Glutamatergic neuron (in vitro differentiated cells): Measurements from ENCODE around the gene KRTAP20-4. TPM values are rescaled to one million over a fixed set of nuclear protein-coding genes. Genes with fewer than 3 reads are reported as not detected.

Source experiments
- DNase-seq: peaks from one replicate; pipeline ENCODE4 v3.0.0; 2022
- H3K27ac Mint-ChIP-seq: one replicate; pipeline ENCODE4 v1.8.0; 2020; ENCODE audit warnings: mild to moderate bottlenecking, mixed read lengths, inconsistent platforms; ENCODE audit not compliant: unreplicated experiment
- H3K27me3 Mint-ChIP-seq: one replicate; pipeline ENCODE4 v1.8.0; 2020; ENCODE audit warnings: mild to moderate bottlenecking, moderate library complexity, mixed read lengths, inconsistent platforms; ENCODE audit not compliant: unreplicated experiment
- H3K36me3 Mint-ChIP-seq: one replicate; pipeline ENCODE4 v1.8.0; 2020; ENCODE audit warnings: mild to moderate bottlenecking, mixed read lengths, inconsistent platforms; ENCODE audit not compliant: unreplicated experiment
- H3K4me1 Mint-ChIP-seq: one replicate; pipeline ENCODE4 v1.8.0; 2020; ENCODE audit warnings: mild to moderate bottlenecking, low read depth, mixed read lengths, inconsistent platforms; ENCODE audit not compliant: unreplicated experiment
- H3K4me3 Mint-ChIP-seq: one replicate; pipeline ENCODE4 v1.8.0; 2020; ENCODE audit warnings: mild to moderate bottlenecking, mixed read lengths, inconsistent platforms; ENCODE audit not compliant: unreplicated experiment
- H3K9me3 Mint-ChIP-seq: one replicate; pipeline ENCODE4 v1.8.0; 2020; ENCODE audit warnings: mild to moderate bottlenecking, moderate library complexity, mixed read lengths, inconsistent platforms; ENCODE audit not compliant: unreplicated experiment
- total RNA-seq: library from RNA; stranded (reverse); fragmentation: NEBNext Ultra II Directional; extraction: Animal tissue kit (Norgen Biotek cat#: 25700); gene quantifications from one replicate; pipeline ENCODE4 v1.2.1, GENCODE V29; 2021; ENCODE audit not compliant: unreplicated experiment
- TF ChIP-seq, protein P1 (sequence below): fragments of 200-600 bp; sonication (generic); IDR thresholded peaks from one replicate; pipeline ENCODE4 v1.5.0; 2021; ENCODE audit not compliant: partially characterized antibody, unreplicated experiment

The KRTAP20-4 gene
- total RNA-seq, 1 donor from 2014 or later: not detected

DNA sequence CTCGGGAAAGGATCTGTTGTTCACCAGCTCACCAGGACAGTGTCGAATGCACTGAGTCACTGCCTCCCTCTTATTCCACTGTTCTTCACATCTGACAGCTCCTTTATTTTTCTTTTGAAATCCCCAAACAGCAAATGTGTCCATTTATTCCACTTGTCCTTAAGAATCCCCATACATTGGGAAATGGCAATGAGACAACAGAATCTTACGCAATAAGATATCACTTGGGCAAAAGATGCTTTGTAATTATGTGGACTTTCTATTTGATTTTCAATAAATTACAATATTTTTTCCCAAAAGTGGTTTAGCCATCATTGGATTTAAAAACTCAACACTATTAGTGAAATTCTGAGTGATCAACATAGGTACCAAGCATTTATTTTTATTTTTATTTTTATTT, 18.3 kb downstream of the KRTAP20-4 start:
- Mint-ChIP-seq H3K4me1 (no peaks in the 10 kb centered on the region), H3K4me3 (no peak overlapping the region), H3K27ac (no peak overlapping the region), H3K27me3 (no peaks in the 10 kb centered on the region), H3K36me3 (no peaks in the 10 kb centered on the region), H3K9me3 (no peaks in the 10 kb centered on the region)
- TF ChIP-seq, protein P1, sequence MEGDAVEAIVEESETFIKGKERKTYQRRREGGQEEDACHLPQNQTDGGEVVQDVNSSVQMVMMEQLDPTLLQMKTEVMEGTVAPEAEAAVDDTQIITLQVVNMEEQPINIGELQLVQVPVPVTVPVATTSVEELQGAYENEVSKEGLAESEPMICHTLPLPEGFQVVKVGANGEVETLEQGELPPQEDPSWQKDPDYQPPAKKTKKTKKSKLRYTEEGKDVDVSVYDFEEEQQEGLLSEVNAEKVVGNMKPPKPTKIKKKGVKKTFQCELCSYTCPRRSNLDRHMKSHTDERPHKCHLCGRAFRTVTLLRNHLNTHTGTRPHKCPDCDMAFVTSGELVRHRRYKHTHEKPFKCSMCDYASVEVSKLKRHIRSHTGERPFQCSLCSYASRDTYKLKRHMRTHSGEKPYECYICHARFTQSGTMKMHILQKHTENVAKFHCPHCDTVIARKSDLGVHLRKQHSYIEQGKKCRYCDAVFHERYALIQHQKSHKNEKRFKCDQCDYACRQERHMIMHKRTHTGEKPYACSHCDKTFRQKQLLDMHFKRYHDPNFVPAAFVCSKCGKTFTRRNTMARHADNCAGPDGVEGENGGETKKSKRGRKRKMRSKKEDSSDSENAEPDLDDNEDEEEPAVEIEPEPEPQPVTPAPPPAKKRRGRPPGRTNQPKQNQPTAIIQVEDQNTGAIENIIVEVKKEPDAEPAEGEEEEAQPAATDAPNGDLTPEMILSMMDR: no peak
- no peak for DNase-seq

DNA sequence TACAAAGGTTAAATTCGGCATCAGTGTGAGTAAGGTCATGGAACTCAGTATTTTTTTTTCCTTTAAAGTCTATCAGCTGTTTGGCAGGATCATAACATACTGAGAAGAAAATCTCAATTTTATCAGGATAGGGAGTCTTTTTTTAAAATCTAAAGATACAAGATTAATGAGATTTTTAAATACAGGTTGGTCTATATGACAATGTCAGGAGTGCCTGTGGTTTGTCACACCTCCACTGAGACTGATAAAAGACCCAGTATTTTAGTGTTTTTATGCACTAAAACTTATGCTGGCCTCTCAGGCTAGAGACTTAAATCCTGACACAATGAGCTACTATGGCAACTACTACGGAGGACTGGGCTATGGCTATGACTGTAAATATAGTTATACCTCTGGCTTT, 22.1 kb downstream of the KRTAP20-4 start, which contains the start of gene KRTAP20-3:
Gene KRTAP20-3, plus strand, starts transcription at position 301 of the 400 bp plus-strand sequence.
- no peaks in the 10 kb centered on the region for H3K4me1 Mint-ChIP-seq
- H3K27me3 Mint-ChIP-seq: no peaks in the 10 kb centered on the region
- no peak for DNase-seq
- H3K27ac Mint-ChIP-seq: no peak within 1 kb of the TSS
- TF ChIP-seq, protein P1: no peak
- no peaks in the 10 kb centered on the region for H3K9me3 Mint-ChIP-seq
- no peaks in the 10 kb centered on the region for H3K36me3 Mint-ChIP-seq
- no peak within 1 kb of the TSS for H3K4me3 Mint-ChIP-seq

DNA sequence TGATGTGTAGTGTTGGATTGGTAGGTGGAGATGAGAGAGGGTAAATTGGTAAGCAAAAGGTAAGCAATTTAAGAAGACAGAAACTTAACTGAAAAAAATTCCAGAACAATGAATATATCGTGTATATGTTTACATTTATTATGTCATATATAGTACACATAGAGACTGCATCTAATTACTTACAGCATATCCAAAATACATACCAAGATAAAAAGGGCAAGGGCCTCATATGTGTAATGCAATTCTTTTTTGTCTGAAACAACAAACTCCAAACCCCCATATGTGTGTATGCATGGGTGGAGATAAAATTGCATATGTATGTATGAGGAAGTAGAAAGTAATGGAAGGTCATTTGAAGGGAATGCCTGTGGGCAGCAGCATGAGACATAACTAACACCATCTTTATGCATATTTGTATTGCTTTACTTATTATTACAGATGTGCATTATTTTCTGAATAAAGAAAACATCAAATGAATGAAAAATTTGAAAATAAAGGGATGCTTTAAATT, 26.5 kb downstream of the KRTAP20-4 start:
- Mint-ChIP-seq H3K4me3 (no peak overlapping the region), H3K9me3 (no peaks in the 10 kb centered on the region), H3K36me3 (no peaks in the 10 kb centered on the region), H3K27ac (no peak overlapping the region), H3K4me1 (no peaks in the 10 kb centered on the region), H3K27me3 (no peaks in the 10 kb centered on the region)
- TF ChIP-seq, protein P1: no peak
- DNase-seq: no peak

DNA sequence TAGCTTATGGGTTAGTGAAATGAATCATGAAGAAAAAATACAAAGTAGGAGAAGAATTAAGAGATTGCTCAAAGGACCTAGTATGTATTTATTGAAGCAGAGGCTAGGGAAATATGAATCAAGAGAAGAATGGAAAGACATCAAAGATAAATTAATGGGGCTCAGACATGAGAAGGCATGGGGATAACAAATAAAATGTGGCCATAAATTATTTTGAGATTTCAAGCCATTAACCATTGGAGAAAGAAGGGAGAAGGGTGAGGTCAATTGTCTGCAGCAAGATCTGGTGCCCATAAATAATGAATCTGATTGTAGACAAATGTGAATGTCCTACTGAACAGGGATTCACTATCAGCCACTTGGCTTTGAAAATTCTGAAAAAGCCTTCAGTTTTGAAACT, 32.5 kb downstream of the KRTAP20-4 start:
- no peaks in the 10 kb centered on the region for H3K27me3 Mint-ChIP-seq
- H3K9me3 Mint-ChIP-seq: no peaks in the 10 kb centered on the region
- H3K4me1 Mint-ChIP-seq: no peaks in the 10 kb centered on the region
- H3K4me3 Mint-ChIP-seq: no peak overlapping the region
- no peaks in the 10 kb centered on the region for H3K36me3 Mint-ChIP-seq
- H3K27ac Mint-ChIP-seq: no peak overlapping the region
- DNase-seq: no peak
- TF ChIP-seq, protein P1: no peak

DNA sequence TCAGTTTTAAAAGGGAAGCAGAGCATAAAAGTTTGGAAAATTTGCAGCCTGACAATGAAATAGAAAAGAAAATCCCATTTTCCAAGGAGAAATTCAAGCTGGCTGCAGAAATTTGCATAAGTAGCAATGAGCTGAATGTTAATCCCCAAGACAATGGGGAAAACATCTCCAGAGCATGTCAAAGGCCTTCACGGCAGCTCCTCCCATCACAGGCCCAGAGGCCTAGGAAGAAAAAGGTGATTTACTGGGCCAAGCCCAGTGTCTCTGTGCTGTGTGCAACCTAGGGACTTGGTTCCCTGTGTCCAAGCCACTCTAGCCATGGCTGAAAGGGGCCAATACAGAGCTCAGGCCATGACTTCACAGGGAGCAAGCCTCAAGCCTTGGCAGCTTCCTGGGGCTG, 48.3 kb downstream of the KRTAP20-4 start:
- Mint-ChIP-seq H3K36me3 (no peaks in the 10 kb centered on the region), H3K4me1 (no peaks in the 10 kb centered on the region), H3K4me3 (no peak overlapping the region), H3K27me3 (peaks cover 3% of the 10 kb centered on the region), H3K27ac (no peak overlapping the region), H3K9me3 (peaks cover 5% of the 10 kb centered on the region)
- TF ChIP-seq, protein P1: no peak
- no peak for DNase-seq

Other genes with a start within 250 kb of the KRTAP20-4 start
- not detected for gene KRTAP13-2, start 248.4 kb upstream of the KRTAP20-4 start, total RNA-seq
- not detected for gene KRTAP13-1, start 224.6 kb upstream of the KRTAP20-4 start, total RNA-seq
- not detected for gene KRTAP13-3, start 194.7 kb upstream of the KRTAP20-4 start, total RNA-seq
- not detected for gene KRTAP13-4, start 190.4 kb upstream of the KRTAP20-4 start, total RNA-seq
- not detected for gene KRTAP15-1, start 180.4 kb upstream of the KRTAP20-4 start, total RNA-seq
- gene KRTAP19-1, start 140.3 kb upstream of the KRTAP20-4 start, total RNA-seq: not detected
- not detected for gene KRTAP19-2, start 133.2 kb upstream of the KRTAP20-4 start, total RNA-seq
- not detected for gene KRTAP19-3, start 128.6 kb upstream of the KRTAP20-4 start, total RNA-seq
- not detected for gene KRTAP19-4, start 123.5 kb upstream of the KRTAP20-4 start, total RNA-seq
- not detected for gene KRTAP19-5, start 118.5 kb upstream of the KRTAP20-4 start, total RNA-seq
- gene KRTAP19-6, start 78.8 kb upstream of the KRTAP20-4 start, total RNA-seq: not detected
- not detected for gene KRTAP19-7, start 59.3 kb upstream of the KRTAP20-4 start, total RNA-seq
- gene KRTAP22-2, start 30.2 kb upstream of the KRTAP20-4 start, total RNA-seq: not detected
- not detected for gene KRTAP6-3, start 28.2 kb upstream of the KRTAP20-4 start, total RNA-seq
- not detected for gene KRTAP6-2, start 21.7 kb upstream of the KRTAP20-4 start, total RNA-seq
- not detected for gene KRTAP22-1, start 19.5 kb upstream of the KRTAP20-4 start, total RNA-seq
- not detected for gene KRTAP6-1, start 6.7 kb upstream of the KRTAP20-4 start, total RNA-seq
- gene KRTAP20-1, start 4.2 kb upstream of the KRTAP20-4 start, total RNA-seq: not detected
- gene KRTAP20-2, start 14.6 kb downstream of the KRTAP20-4 start, total RNA-seq: not detected
- gene KRTAP20-3, start 22.2 kb downstream of the KRTAP20-4 start, total RNA-seq: not detected
- not detected for gene KRTAP21-3, start 98.2 kb downstream of the KRTAP20-4 start, total RNA-seq
- not detected for gene KRTAP21-2, start 126.6 kb downstream of the KRTAP20-4 start, total RNA-seq
- not detected for gene KRTAP21-1, start 134.8 kb downstream of the KRTAP20-4 start, total RNA-seq
- gene KRTAP8-1, start 192.6 kb downstream of the KRTAP20-4 start, total RNA-seq: not detected
- not detected for gene KRTAP7-1, start 209.1 kb downstream of the KRTAP20-4 start, total RNA-seq